SK-N-MC (cell line): Measurements from ENCODE around the gene ZNF536.

Experiments
- EZH2 ChIP-seq: fragments of 200-600 bp; sonication (generic); IDR thresholded peaks from one replicate; pipeline ENCODE4 v1.6.1; 2017; ENCODE audit warnings: antibody characterized with exemption
- FOXP2 ChIP-seq: optimal IDR thresholded peaks from 2 replicates; pipeline ENCODE3; 2011; ENCODE audit warnings: mild to moderate bottlenecking, moderate library complexity; ENCODE audit not compliant: insufficient read depth; ENCODE audit errors: extremely low read length, control extremely low read depth
- POLR2AphosphoS5 ChIP-seq: IDR thresholded peaks from 2 replicates; pipeline ENCODE4 v1.6.1; 2012; ENCODE audit warnings: mild to moderate bottlenecking, low read depth, low read length, borderline replicate concordance

GRCh38 chr19:30393729-30394480 is 21.7 kb downstream of the ZNF536 start:
- TF ChIP-seq EZH2, result no peak
- no peak for TF ChIP-seq POLR2AphosphoS5
- no peak for TF ChIP-seq FOXP2
